D721Med (cell line): ENCODE data around the gene RAB23.
A peak's percentile ranks its signal among the peaks of the same experiment; 100 is the strongest.

Source experiments
- DNase-seq: peaks from one replicate; pipeline ENCODE4 v3.0.0; 2011; ENCODE audit warnings: low spot score; ENCODE audit not compliant: insufficient read length
- FAIRE-seq: peaks from 2 replicates; lab custom pipeline; 2011; peaks lifted over from hg19 to GRCh38; lab: Jason Lieb, UNC
- CTCF ChIP-seq: IDR thresholded peaks from 2 replicates; pipeline ENCODE4 v1.5.1; 2012; ENCODE audit warnings: mild to moderate bottlenecking, control low read depth; ENCODE audit not compliant: insufficient read depth; ENCODE audit errors: missing control alignments

Gene RAB23

GRCh38 chr6:57221936-57222742, at the start of gene RAB23:
RAB23 (minus strand) TSS chr6:57222307; CDS start chr6:57210380, 11,927 bp downstream.
- no peak for TF ChIP-seq CTCF
- DNase-seq (peak; percentile 49), FAIRE-seq (no peak)

GRCh38 chr6:57268294-57268640, 46.2 kb upstream of the RAB23 start:
- no peak for FAIRE-seq

GRCh38 chr6:57267586-57268293, 45.6 kb upstream of the RAB23 start:
- DNase-seq (no peak), FAIRE-seq (no peak)
- TF ChIP-seq CTCF: peak; percentile 59

More at GRCh38 chr6:57268294-57268640, 46.2 kb upstream of the RAB23 start:
- DNase-seq: no peak
- no peak for TF ChIP-seq CTCF

- no peak for TF ChIP-seq CTCF
- no peak for DNase-seq
- no peak for FAIRE-seq
Observed at GRCh38 chr6:57265755-57266221, 43.7 kb upstream of the RAB23 start.

- FAIRE-seq (no peak), DNase-seq (no peak)
Observed at GRCh38 chr6:57263739-57264138, 41.6 kb upstream of the RAB23 start.

GRCh38 chr6:57262901-57263694, 41.0 kb upstream of the RAB23 start:
- TF ChIP-seq CTCF: no peak
- no peak for FAIRE-seq
- DNase-seq: no peak

More at GRCh38 chr6:57263739-57264138, 41.6 kb upstream of the RAB23 start:
- no peak for TF ChIP-seq CTCF
